Measurements from ENCODE around the gene MICALL2.
A peak's percentile ranks its signal among the peaks of the same experiment; 100 is the strongest.
"Not testable (repeated sequence)": the region's sequence is repeated elsewhere in the genome, so short reads cannot be mapped to it uniquely, and the experiment has no call there.

The MICALL2 gene

DNA sequence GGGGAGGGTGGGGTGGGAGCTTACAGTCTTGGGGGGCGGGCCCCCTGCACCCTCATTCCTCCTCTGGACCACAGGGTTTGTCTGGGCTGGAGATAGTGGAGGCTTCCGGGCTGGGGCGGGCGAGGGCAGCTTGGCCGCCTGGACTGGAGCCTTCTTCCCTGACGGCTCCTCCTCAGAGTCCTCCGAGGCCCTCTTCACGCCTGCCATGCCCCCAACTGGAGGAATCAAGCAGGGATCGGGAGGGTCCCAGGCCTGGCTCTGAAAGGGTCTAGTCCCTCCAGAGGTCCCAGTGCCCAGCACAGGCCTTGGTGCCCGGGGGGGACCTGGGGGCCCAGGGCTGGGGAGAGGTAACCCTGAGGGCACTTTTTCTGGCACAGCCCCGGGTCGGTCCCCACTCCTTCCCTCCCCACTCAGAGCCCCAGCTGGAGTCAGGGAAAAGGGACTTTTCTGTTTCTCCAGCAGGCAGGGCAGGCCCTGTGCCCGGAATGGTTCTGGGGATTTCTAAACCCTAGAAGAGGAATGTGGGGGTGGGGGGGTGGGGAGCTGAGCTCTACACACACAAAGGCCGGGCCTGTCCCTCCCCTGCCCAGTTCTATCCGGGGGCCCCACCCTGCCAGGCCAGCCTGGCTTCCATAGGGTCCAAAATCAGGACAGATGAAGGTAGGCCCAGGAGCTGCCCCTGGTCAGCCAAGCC lies 11.6 kb downstream of the MICALL2 start:
- no peak overlapping the region for H3K18ac ChIP-seq (ENCODE audit: low read depth in 1 of 2, low read length in 2 of 2)
- H4K8ac ChIP-seq (ENCODE audit: low read length): no peak overlapping the region
- H2BK5ac ChIP-seq (ENCODE audit: low read depth, low read length, poor library complexity, severe bottlenecking): no peak overlapping the region
- 83% methylated on average over 13 of the region's 15 CpGs for WGBS
- no peak overlapping the region for H2BK12ac ChIP-seq (ENCODE audit: low read length in 2 of 2)
- no peak overlapping the region for H2BK15ac ChIP-seq (ENCODE audit: low read depth, poor library complexity, severe bottlenecking)
- H2AFZ ChIP-seq (ENCODE audit: low read depth, low read length): no peak overlapping the region
- peaks cover 10 to 81% of the 10 kb centered on the region in 2 experiments for H3K36me3 ChIP-seq (ENCODE audit: control insufficient read depth in 1 of 2, insufficient read depth in 2 of 2, low read depth in 1 of 2, low read length in 2 of 2)
- H3K27me3 ChIP-seq (ENCODE audit: control insufficient read depth in 1 of 2, insufficient read depth in 1 of 2, low read length in 2 of 2): no peaks in the 10 kb centered on the region
- no peak overlapping the region for H2AK5ac ChIP-seq (ENCODE audit: low read length, severe bottlenecking)
- no peak overlapping the region for H2BK120ac ChIP-seq (ENCODE audit: low read depth, low read length)
- H3K14ac ChIP-seq (ENCODE audit: low read length in 2 of 2): no peak overlapping the region
- H3K9ac ChIP-seq (ENCODE audit: low read length): peak overlapping the region; percentile 36
- peaks cover 30% of the 10 kb centered on the region for H3K79me1 ChIP-seq (replicated peaks; ENCODE audit: low read length, poor library complexity, severe bottlenecking)
- no peak overlapping the region for H3K27ac ChIP-seq (ENCODE audit: low read length, poor library complexity, severe bottlenecking)
- no peaks in the 10 kb centered on the region for H3K9me3 ChIP-seq (ENCODE audit: control insufficient read depth, low read length)
- peaks cover 43% of the 10 kb centered on the region for H3K4me1 ChIP-seq (ENCODE audit: control insufficient read depth, insufficient read depth, low read depth, low read length)
- no peak overlapping the region for H4K91ac ChIP-seq (ENCODE audit: low read length)
- no peak overlapping the region for H3K4me3 ChIP-seq (ENCODE audit: insufficient read depth in 1 of 2, low read depth in 1 of 2, low read length in 2 of 2)
- no peak for DNase-seq
- H3K4ac ChIP-seq (ENCODE audit: low read depth in 1 of 2, low read length in 2 of 2): no peak overlapping the region
- H3K4me2 ChIP-seq (ENCODE audit: low read length, poor library complexity, severe bottlenecking): no peak overlapping the region
- no peak overlapping the region for H3K23ac ChIP-seq (ENCODE audit: low read length in 2 of 2)

DNA sequence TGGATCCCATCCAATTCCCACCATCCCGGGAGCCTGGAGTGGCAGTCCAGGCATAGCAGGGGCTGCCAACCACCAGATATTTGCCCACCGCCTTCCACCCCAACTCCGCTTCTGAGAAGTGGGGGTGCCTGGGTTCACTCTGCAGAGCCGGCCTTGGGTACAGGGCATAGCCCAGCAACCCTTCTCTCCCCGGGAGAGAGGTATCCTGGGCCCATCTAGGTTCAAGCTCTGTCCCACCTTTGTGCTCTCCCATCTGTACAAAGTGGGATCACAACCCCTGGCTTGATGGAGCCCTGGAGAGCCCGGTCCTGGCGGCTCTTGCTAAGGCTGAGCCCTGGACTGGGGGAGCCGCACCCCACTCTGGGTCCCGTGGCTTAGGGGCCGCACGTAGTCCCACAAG lies 12.2 kb downstream of the MICALL2 start:
- Histone ChIP-seq H3K27ac (ENCODE audit: low read length, poor library complexity, severe bottlenecking) (no peak overlapping the region), H4K91ac (ENCODE audit: low read length) (no peak overlapping the region), H3K4ac (ENCODE audit: low read depth in 1 of 2, low read length in 2 of 2) (no peak overlapping the region), H2BK120ac (ENCODE audit: low read depth, low read length) (no peak overlapping the region), H2AK5ac (ENCODE audit: low read length, severe bottlenecking) (no peak overlapping the region), H2BK5ac (ENCODE audit: low read depth, low read length, poor library complexity, severe bottlenecking) (no peak overlapping the region), H3K36me3 (ENCODE audit: control insufficient read depth in 1 of 2, insufficient read depth in 2 of 2, low read depth in 1 of 2, low read length in 2 of 2) (peaks cover 12 to 87% of the 10 kb centered on the region in 2 experiments), H3K4me3 (ENCODE audit: insufficient read depth in 1 of 2, low read depth in 1 of 2, low read length in 2 of 2) (no peak overlapping the region), H3K79me1 (replicated peaks; ENCODE audit: low read length, poor library complexity, severe bottlenecking) (peaks cover 31% of the 10 kb centered on the region), H3K9ac (ENCODE audit: low read length) (no peak overlapping the region), H3K23ac (ENCODE audit: low read length in 2 of 2) (no peak overlapping the region), H3K27me3 (ENCODE audit: control insufficient read depth in 1 of 2, insufficient read depth in 1 of 2, low read length in 2 of 2) (no peaks in the 10 kb centered on the region), H2AFZ (ENCODE audit: low read depth, low read length) (no peak overlapping the region), H3K4me1 (ENCODE audit: control insufficient read depth, insufficient read depth, low read depth, low read length) (peaks cover 37% of the 10 kb centered on the region), H3K14ac (ENCODE audit: low read length in 2 of 2) (no peak overlapping the region), H3K18ac (ENCODE audit: low read depth in 1 of 2, low read length in 2 of 2) (no peak overlapping the region), H2BK12ac (ENCODE audit: low read length in 2 of 2) (no peak overlapping the region), H4K8ac (ENCODE audit: low read length) (peak overlapping the region; percentile 21), H3K4me2 (ENCODE audit: low read length, poor library complexity, severe bottlenecking) (no peak overlapping the region), H2BK15ac (ENCODE audit: low read depth, poor library complexity, severe bottlenecking) (no peak overlapping the region), H3K9me3 (ENCODE audit: control insufficient read depth, low read length) (no peaks in the 10 kb centered on the region)
- no peak for DNase-seq
- 96% methylated on average over 8 of the region's 11 CpGs for WGBS

DNA sequence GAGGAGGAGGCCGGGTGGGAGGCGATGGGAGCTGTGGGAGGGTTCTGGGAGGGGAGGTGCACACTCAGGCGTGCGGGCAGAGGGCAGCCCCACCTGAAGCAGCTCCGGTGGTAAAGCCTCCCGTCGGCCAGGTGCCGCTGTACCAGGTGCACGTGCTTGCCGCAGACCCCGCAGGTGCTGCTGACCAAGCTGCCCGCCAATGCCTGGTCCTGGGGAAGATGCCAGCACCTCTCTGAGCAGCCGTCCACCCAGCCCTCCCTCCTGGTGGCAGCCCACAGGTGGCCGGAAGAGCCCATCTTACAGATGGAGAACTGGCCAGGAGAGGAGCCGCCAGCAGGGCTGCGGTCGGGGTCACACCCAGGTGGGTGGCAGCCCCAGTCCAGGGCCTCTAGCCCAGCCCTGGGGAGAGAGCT lies 12.6 kb downstream of the MICALL2 start:
- WGBS: 84% methylated on average over 14 of the region's 17 CpGs
- no peaks in the 10 kb centered on the region for H3K27me3 ChIP-seq (ENCODE audit: control insufficient read depth in 1 of 2, insufficient read depth in 1 of 2, low read length in 2 of 2)
- H4K8ac ChIP-seq (ENCODE audit: low read length): peak overlapping the region; percentile 21
- no peak overlapping the region for H3K18ac ChIP-seq (ENCODE audit: low read depth in 1 of 2, low read length in 2 of 2)
- H3K9ac ChIP-seq (ENCODE audit: low read length): no peak overlapping the region
- H3K4ac ChIP-seq (ENCODE audit: low read depth in 1 of 2, low read length in 2 of 2): no peak overlapping the region
- peaks cover 29% of the 10 kb centered on the region for H3K79me1 ChIP-seq (replicated peaks; ENCODE audit: low read length, poor library complexity, severe bottlenecking)
- no peak overlapping the region for H3K4me2 ChIP-seq (ENCODE audit: low read length, poor library complexity, severe bottlenecking)
- no peak overlapping the region for H3K14ac ChIP-seq (ENCODE audit: low read length in 2 of 2)
- H2BK5ac ChIP-seq (ENCODE audit: low read depth, low read length, poor library complexity, severe bottlenecking): no peak overlapping the region
- no peak overlapping the region for H2BK120ac ChIP-seq (ENCODE audit: low read depth, low read length)
- H2BK12ac ChIP-seq (ENCODE audit: low read length in 2 of 2): no peak overlapping the region
- peak overlapping the region; percentile 34 for H4K91ac ChIP-seq (ENCODE audit: low read length)
- H2AFZ ChIP-seq (ENCODE audit: low read depth, low read length): no peak overlapping the region
- H3K9me3 ChIP-seq (ENCODE audit: control insufficient read depth, low read length): no peaks in the 10 kb centered on the region
- H3K36me3 ChIP-seq (ENCODE audit: control insufficient read depth in 1 of 2, insufficient read depth in 2 of 2, low read depth in 1 of 2, low read length in 2 of 2): peaks cover 16 to 88% of the 10 kb centered on the region in 2 experiments
- no peak overlapping the region for H3K27ac ChIP-seq (ENCODE audit: low read length, poor library complexity, severe bottlenecking)
- no peak overlapping the region for H3K4me3 ChIP-seq (ENCODE audit: insufficient read depth in 1 of 2, low read depth in 1 of 2, low read length in 2 of 2)
- no peak for DNase-seq
- H3K23ac ChIP-seq (ENCODE audit: low read length in 2 of 2): no peak overlapping the region
- H3K4me1 ChIP-seq (ENCODE audit: control insufficient read depth, insufficient read depth, low read depth, low read length): peaks cover 32% of the 10 kb centered on the region
- H2AK5ac ChIP-seq (ENCODE audit: low read length, severe bottlenecking): no peak overlapping the region
- H2BK15ac ChIP-seq (ENCODE audit: low read depth, poor library complexity, severe bottlenecking): no peak overlapping the region

DNA sequence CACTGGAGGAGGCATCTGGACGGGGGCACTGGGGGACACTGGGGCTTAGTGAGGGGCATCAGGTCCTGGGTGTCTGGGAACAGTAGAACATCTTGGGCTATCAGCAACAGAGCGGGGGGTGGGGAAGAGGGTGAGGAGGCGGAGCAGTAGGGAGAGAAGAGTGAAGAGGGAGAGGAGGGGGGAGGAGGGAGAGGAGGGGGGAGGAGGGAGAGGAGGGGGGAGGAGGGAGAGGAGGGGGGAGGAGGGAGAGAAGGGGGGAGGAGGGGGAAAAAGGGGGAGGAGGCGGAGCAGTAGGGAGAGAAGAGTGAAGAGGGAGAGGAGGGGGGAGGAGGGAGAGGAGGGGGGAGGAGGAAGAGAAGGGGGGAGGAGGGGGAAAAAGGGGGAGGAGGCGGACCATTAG lies 13.2 kb downstream of the MICALL2 start:
- H2AFZ ChIP-seq (ENCODE audit: low read depth, low read length); H3K9ac ChIP-seq (ENCODE audit: low read length); H3K27ac ChIP-seq (ENCODE audit: low read length, poor library complexity, severe bottlenecking); H2AK5ac ChIP-seq (ENCODE audit: low read length, severe bottlenecking); H3K14ac ChIP-seq (ENCODE audit: low read length in 2 of 2); H3K18ac ChIP-seq (ENCODE audit: low read depth in 1 of 2, low read length in 2 of 2); H4K8ac ChIP-seq (ENCODE audit: low read length); H3K27me3 ChIP-seq (ENCODE audit: control insufficient read depth in 1 of 2, insufficient read depth in 1 of 2, low read length in 2 of 2); H3K4me2 ChIP-seq (ENCODE audit: low read length, poor library complexity, severe bottlenecking); H3K4me3 ChIP-seq (ENCODE audit: insufficient read depth in 1 of 2, low read depth in 1 of 2, low read length in 2 of 2); H2BK5ac ChIP-seq (ENCODE audit: low read depth, low read length, poor library complexity, severe bottlenecking); H3K9me3 ChIP-seq (ENCODE audit: control insufficient read depth, low read length); H2BK15ac ChIP-seq (ENCODE audit: low read depth, poor library complexity, severe bottlenecking); H3K23ac ChIP-seq (ENCODE audit: low read length in 2 of 2); H4K91ac ChIP-seq (ENCODE audit: low read length); H2BK12ac ChIP-seq (ENCODE audit: low read length in 2 of 2); H2BK120ac ChIP-seq (ENCODE audit: low read depth, low read length); H3K4ac ChIP-seq (ENCODE audit: low read depth in 1 of 2, low read length in 2 of 2): not testable (repeated sequence)
- H3K79me1 ChIP-seq (replicated peaks; ENCODE audit: low read length, poor library complexity, severe bottlenecking): peaks cover 26% of the 10 kb centered on the region
- H3K4me1 ChIP-seq (ENCODE audit: control insufficient read depth, insufficient read depth, low read depth, low read length): peaks cover 26% of the 10 kb centered on the region
- peaks cover 22 to 88% of the 10 kb centered on the region in 2 experiments for H3K36me3 ChIP-seq (ENCODE audit: control insufficient read depth in 1 of 2, insufficient read depth in 2 of 2, low read depth in 1 of 2, low read length in 2 of 2)
- DNase-seq: peak; percentile 32
- WGBS: 96% methylated on average over 2 of the region's 5 CpGs

All from mesenchymal stem cell (in vitro differentiated cells and primary cell).